T-helper 2 cell treated with Interferon-gamma antibody and Interleukin-4, amounts not matched to agents 5 μg/mL and 100 μg/mL, for 36 hours (primary cell): ENCODE data around the gene NACC2.
"Not testable (repeated sequence)": the region's sequence is repeated elsewhere in the genome, so short reads cannot be mapped to it uniquely, and the experiment has no call there.

Experiments used
- DNase-seq: peaks from one replicate; pipeline ENCODE4 v3.0.0; 2021; ENCODE audit warnings: low spot score
- H3K27ac Mint-ChIP-seq: one replicate; pipeline ENCODE4 v1.8.0; 2021; ENCODE audit warnings: mild to moderate bottlenecking, mixed read lengths
- H3K27me3 Mint-ChIP-seq: one replicate; pipeline ENCODE4 v1.8.0; 2021; ENCODE audit warnings: low read depth, mixed read lengths
- H3K36me3 Mint-ChIP-seq: one replicate; pipeline ENCODE4 v1.8.0; 2021; ENCODE audit warnings: low read depth, mixed read lengths
- H3K4me1 Mint-ChIP-seq: one replicate; pipeline ENCODE4 v1.8.0; 2021; ENCODE audit warnings: low read depth, mixed read lengths
- H3K4me3 Mint-ChIP-seq: one replicate; pipeline ENCODE4 v1.8.0; 2022; ENCODE audit warnings: mild to moderate bottlenecking, moderate library complexity, mixed read lengths
- H3K9me3 Mint-ChIP-seq: one replicate; pipeline ENCODE4 v1.8.0; 2021; ENCODE audit warnings: mixed read lengths

The NACC2 gene

DNA sequence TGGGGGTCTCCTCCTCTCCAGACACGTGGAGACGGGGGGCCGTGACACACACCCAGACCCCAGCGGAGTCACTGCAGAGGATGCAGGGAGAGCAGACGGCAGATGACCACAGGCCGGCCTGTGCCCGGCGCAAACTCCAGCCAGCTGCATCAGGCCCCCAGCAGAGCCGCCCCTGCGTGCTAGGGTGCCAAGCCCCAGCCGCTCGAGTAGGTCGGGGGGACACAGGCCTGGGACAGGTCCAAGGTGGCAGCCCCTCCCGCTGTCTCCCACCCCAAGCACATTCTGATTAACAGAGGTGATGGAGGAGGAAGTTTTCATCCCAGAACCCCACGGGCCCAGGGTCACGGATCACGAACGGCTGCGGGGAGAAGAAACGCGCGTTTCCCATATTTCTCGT, 14.4 kb downstream of the NACC2 start:
- Mint-ChIP-seq H3K27ac (no peak overlapping the region), H3K4me1 (no peaks in the 10 kb centered on the region), H3K27me3 (no peaks in the 10 kb centered on the region), H3K9me3 (no peaks in the 10 kb centered on the region), H3K4me3 (no peak overlapping the region), H3K36me3 (no peaks in the 10 kb centered on the region)
- DNase-seq = no peak

DNA sequence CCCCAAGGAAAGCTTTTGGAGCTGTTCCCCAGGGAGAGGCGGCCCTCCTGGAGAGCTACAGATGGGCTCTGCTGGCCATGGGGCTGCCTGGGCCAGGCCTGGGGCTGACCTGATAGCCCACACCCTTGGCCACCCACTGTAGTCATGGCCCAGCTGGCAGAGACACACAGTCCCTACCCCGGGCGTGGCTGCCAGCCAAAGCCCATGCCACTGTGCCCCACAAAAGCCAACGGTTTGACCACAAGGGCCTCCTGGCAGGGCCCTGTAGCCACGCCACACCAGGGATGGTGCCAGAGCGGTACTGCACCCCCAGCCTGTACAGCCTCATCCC, 15.2 kb downstream of the NACC2 start:
- H3K4me3 Mint-ChIP-seq = no peak overlapping the region
- no peak overlapping the region for H3K27ac Mint-ChIP-seq

DNA sequence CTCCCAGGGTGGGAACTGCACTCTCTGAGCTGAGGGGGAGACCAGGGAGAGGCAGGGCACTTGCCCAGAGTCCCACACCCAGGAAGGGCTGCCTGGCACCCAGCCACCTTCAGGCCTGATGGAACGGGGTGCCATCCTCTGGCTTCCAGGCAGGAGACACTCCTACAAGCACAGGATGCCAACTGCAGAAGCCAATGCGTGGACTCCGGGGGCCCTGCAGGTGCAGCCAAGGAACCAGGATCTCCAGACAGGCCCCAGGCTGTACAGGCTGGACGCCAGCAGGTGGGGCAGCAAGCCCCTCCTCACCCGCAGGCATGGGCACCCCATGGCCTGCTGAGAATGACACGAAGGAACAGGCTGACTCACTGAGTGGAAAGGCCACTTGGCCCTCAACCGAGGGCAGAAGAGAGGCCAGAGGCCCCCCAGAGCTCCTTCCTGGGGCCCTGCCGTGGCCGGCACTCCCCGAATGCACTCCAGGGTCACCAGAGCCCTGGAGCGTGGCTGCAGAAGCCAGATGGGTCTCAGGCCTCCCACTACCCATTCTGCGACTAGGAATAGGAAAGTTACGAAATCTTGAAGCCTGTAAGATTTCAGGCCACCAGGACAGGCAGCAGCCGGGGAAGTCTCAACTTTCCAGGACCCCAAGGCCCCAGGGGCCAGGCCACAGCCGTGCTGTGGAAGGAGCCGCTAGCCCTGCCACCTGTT, 15.7 kb downstream of the NACC2 start:
- Mint-ChIP-seq H3K4me3 (no peak overlapping the region), H3K36me3 (no peaks in the 10 kb centered on the region), H3K4me1 (no peaks in the 10 kb centered on the region), H3K27ac (no peak overlapping the region), H3K27me3 (no peaks in the 10 kb centered on the region), H3K9me3 (no peaks in the 10 kb centered on the region)
- DNase-seq = no peak

More for the DNA sequence above, 15.2 kb downstream of the NACC2 start:
- H3K4me1 Mint-ChIP-seq = no peaks in the 10 kb centered on the region
- no peaks in the 10 kb centered on the region for H3K9me3 Mint-ChIP-seq
- H3K36me3 Mint-ChIP-seq = no peaks in the 10 kb centered on the region
- DNase-seq = no peak
- H3K27me3 Mint-ChIP-seq = no peaks in the 10 kb centered on the region

DNA sequence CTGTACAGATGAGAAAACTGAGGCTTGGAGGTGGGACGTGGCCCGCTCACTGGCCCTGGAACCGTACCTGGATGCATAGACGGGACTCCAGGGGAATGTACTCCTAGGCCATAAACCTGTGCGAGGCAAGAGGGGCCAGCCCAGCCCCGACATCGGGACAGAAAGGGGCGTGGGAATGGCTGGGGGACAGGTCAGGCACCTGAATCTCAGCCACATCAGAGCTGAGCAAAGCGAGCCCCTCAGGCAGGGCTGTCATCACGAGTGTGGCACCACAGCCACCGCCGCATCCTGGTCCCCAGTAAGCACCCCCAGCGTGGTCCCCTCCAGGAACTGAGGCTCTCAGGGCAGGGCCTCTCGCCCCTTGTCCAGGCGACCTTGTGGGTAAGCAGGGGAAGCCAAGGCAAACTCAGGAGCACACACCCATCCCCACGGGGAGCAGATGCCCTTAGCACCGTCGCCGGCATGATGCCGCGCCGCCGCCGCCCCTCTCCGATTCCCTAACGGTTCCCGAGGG, 16.5 kb downstream of the NACC2 start:
- Mint-ChIP-seq H3K4me3 (no peak overlapping the region), H3K4me1 (no peaks in the 10 kb centered on the region), H3K27ac (no peak overlapping the region), H3K36me3 (no peaks in the 10 kb centered on the region), H3K27me3 (no peaks in the 10 kb centered on the region), H3K9me3 (no peaks in the 10 kb centered on the region)
- DNase-seq = no peak

DNA sequence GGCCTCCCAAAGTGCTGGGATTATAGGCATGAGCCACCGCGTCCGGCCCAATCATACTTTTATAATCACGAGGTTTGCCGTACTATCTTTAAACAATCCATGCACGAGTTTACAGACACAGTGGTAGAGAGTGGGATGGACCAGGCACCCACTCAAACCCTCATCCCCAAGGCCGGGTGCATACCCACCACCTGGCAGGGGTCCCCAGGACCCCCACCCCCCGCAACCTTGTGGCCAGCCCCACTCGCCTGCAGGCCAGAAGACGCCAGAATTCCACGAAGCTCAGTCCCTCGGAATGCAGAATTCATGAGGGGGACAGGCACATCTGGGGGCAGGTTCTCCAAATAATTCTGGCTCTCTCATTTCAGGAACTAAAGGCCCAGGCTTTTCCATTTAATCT, 17.1 kb downstream of the NACC2 start:
- Mint-ChIP-seq H3K9me3 (no peaks in the 10 kb centered on the region), H3K4me1 (no peaks in the 10 kb centered on the region), H3K4me3 (no peak overlapping the region), H3K36me3 (no peaks in the 10 kb centered on the region), H3K27me3 (no peaks in the 10 kb centered on the region), H3K27ac (no peak overlapping the region)
- no peak for DNase-seq

DNA sequence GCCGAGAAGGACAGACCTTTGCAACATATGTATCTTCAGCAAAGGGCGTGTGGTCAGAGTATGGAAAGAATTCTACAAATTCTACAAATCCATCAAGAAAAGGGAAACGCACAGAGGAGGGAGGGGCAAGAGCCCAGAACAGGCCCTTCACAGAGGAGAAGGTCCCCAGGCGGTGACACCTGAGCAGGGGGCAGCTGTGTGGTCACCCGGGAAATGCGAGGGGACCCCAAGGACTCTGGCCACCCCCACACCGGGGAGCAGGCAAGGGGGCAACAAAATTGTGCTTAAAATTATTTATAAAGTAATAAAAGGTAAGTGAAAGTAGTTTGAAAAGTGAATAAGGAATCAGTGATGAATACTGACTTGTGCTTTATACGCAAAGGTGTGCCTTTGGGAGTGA, 17.6 kb downstream of the NACC2 start:
- Mint-ChIP-seq H3K36me3 (no peaks in the 10 kb centered on the region), H3K4me1 (no peaks in the 10 kb centered on the region), H3K27me3 (no peaks in the 10 kb centered on the region), H3K4me3 (no peak overlapping the region), H3K27ac (no peak overlapping the region), H3K9me3 (no peaks in the 10 kb centered on the region)
- no peak for DNase-seq

DNA sequence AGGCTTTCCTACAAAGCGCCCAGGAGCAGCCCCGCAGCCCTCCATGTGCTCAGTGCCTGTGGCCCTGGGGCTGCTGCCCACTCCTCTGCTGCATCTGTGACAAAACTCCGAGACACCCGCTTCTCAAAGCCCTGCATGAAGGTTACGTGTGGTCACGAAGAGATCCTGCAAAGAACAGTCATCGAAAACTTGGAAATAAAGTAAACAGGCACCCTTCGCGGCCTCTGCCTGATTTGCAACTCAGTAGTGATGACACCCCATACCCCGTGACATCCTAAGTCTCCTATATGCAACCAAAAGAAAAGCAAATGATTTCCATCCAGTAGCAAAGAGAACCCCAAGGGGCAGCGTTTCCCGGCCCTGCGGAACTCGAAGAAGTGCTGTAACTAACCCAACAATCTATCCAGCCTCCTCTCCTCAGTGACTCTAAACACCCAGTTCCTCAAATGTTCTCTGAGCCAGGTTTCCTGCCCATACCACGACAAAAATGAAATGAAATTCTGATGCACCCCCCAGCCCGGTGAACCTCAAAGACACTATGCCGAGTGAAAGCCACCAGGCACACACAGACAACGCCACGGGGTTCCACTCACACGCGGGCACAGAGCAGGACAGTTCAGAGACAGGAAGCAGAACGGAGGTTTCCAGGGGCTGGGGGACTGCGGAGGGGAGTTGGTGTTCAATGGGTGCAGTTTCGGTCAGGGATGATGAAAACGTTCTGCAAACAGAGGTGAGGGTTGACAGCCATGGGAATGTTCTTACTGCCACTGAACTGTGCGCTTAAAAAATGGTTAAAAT, 19.0 kb downstream of the NACC2 start:
- Mint-ChIP-seq H3K36me3 (no peaks in the 10 kb centered on the region), H3K27me3 (no peaks in the 10 kb centered on the region), H3K9me3 (no peaks in the 10 kb centered on the region), H3K4me1 (no peaks in the 10 kb centered on the region), H3K4me3 (no peak overlapping the region), H3K27ac (no peak overlapping the region)
- DNase-seq = no peak

DNA sequence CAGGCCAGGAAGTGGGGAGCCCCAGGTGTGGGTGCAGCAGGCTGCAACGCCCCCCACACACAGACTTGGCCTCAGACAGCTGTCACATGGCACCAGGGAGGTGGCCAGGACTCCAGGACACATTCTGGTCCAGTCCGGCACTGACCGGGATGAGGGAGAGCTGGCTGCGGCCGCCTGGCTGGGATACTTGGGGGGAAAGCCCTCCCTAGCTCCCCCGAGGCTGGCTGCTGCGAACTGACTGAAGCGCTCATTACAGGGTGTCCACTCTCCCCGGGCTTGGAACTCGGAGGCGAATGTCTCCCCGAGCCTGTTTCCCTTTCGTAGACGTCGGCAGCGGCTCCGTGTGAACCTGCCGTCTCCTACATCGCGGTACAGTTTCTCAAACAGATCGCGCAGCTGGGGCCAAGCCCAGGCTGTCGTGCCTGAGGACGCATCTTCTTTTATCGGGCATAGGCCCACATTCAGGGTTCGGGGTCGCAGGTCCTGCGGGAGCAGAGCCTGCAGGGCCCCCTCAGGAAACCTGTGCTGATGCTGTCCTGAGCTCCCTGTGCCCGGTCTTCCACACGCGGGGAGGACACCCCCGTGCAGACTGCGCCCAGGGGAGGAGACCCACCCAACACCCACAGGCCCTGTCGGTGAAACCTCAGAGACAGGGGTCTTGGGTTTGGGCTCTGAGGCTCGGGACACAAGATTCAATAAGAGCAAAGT, 19.8 kb downstream of the NACC2 start:
- H3K27me3 Mint-ChIP-seq = no peaks in the 10 kb centered on the region
- no peaks in the 10 kb centered on the region for H3K36me3 Mint-ChIP-seq
- H3K27ac Mint-ChIP-seq = no peak overlapping the region
- H3K4me1 Mint-ChIP-seq = no peaks in the 10 kb centered on the region
- DNase-seq = no peak
- H3K4me3 Mint-ChIP-seq = no peak overlapping the region
- H3K9me3 Mint-ChIP-seq = no peaks in the 10 kb centered on the region

DNA sequence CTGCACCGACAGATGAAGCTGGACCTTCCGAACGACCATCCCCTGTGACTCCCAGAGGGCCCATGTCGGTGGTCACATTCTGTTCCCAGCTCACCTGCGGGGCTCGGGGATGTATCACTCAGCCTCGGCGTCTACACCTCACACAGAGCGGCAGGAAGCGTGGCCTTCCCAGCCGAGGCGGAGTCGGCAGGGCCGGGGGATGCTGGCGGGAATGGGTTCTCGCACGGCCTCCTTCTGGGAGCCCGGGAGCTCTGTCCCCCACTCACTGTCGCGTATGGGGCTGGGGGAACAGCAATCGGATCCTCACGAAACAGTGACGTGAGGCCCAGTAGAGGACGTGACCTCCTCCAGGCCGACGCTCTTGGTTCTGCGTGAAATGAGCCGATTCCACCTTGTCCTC, 20.4 kb downstream of the NACC2 start:
- Mint-ChIP-seq H3K9me3 (peaks cover 3% of the 10 kb centered on the region), H3K36me3 (no peaks in the 10 kb centered on the region), H3K27me3 (no peaks in the 10 kb centered on the region), H3K27ac (no peak overlapping the region), H3K4me1 (no peaks in the 10 kb centered on the region), H3K4me3 (no peak overlapping the region)
- DNase-seq = no peak

DNA sequence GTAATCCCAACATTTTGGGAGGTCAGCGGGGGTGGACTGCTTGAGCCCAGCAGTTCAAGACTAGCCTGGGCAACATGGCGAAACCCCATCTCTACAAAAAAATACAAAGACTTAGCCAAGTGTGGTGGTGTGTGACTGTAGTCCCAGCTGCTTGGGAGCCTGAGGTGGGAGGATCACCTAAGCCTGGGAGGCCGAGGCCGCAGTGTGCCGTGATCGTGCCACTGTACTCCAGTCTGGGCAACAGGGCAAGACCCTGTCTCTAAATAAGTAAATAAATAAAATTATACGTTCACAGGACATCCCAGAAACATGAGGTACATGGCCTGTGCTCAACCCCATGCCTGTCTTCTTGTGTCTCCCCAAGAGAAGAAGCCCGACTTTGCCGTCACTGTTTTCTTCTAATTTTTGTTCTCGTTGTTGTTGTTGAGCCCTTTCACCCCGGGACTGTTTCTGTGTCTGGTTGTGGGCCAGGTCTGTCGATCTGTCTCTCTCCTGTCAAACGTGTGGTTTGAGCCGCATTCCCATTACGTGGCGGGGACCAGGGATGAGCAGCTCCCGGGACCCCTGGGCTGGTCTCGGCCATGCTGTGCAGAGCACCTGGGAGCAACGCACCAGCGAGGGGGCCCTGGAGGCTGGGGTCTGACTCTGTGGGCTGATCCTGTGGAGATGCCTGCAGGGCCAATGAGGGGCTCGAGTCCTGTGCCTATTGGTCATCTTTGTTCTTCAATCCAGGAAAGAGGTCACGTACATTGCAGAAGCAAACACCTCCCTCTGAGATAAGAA, 32.2 kb downstream of the NACC2 start:
- H3K4me3 Mint-ChIP-seq = no peak overlapping the region
- H3K27ac Mint-ChIP-seq = no peak overlapping the region
- H3K9me3 Mint-ChIP-seq = no peaks in the 10 kb centered on the region
- DNase-seq = no peak
- H3K27me3 Mint-ChIP-seq = no peaks in the 10 kb centered on the region
- H3K36me3 Mint-ChIP-seq = no peaks in the 10 kb centered on the region
- H3K4me1 Mint-ChIP-seq = no peaks in the 10 kb centered on the region

DNA sequence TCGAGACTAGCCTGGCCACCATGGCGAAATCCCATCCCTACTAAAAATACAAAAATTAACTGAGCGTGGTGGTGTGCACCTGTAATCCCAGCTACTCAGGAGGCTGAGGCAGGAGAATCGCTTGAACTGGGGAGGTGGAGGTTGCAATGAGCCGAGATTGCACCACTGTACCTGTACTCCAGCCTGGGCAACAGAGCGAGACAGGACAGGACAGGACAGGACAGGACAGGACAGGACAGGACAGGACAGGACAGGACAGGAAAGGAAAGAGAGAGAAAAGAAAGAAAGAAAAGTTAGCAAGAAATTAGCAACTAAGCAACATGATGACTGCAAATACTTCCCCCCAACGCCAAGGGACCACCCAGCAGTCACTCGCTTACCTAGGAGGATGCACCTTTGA, 33.2 kb downstream of the NACC2 start:
- not testable (repeated sequence) for H3K4me1 Mint-ChIP-seq, H3K36me3 Mint-ChIP-seq, DNase-seq, H3K9me3 Mint-ChIP-seq, H3K4me3 Mint-ChIP-seq, H3K27ac Mint-ChIP-seq, H3K27me3 Mint-ChIP-seq

DNA sequence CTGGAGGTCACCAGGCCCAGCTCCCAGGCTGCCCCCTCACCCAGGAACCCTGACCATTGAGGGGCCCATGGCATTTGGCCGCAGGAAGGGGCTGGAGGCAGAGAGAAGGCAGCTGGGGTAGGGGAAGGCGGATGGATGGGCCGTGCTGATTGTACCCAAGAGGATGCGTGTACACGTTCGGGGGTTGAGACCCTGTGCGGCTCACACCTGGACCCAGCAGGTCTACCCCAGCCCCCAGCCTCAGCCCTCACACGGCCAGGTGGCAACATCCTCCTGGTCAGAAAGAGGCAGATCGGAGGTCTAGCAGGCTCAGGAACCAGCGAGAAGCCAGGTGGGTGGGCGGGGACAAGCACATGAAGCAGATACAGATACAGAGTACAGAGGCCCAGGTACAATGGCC, 33.7 kb downstream of the NACC2 start:
- Mint-ChIP-seq H3K4me1 (no peaks in the 10 kb centered on the region), H3K4me3 (no peak overlapping the region), H3K27ac (no peak overlapping the region), H3K36me3 (no peaks in the 10 kb centered on the region), H3K9me3 (no peaks in the 10 kb centered on the region), H3K27me3 (no peaks in the 10 kb centered on the region)
- no peak for DNase-seq

DNA sequence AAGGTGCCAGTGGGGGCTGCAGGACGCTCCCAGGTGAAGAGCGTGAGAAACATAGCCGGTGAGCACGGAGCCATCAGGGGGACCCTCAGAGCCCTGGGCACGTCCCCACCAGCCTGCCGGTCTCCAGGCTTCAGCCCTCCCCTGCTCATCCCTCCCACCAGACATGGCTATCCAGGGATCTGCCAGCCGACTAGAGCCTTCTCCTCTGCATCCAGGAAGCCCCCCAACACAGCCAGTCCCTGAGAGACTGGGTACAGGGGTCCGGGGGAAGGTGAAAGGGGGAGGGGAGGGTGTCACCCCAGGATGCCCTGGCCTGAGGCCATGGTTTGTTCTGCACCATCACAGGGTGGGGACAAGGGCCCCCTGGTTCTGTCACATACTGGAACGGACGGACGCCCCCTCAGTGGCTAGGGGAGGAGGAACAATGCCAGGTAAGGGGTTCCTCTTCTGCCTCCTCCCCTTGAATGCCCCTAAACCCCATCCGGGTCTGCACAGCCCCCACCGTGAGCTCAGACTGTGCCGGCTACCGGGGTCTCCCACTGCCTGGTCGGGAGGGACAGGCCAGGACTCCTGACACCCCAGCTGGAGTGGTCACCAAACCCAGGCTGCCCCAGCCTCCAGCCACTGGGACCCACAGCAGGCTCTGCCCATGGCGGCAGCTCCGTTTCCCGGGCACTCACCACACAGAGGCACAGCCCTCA, 34.3 kb downstream of the NACC2 start:
- Mint-ChIP-seq H3K36me3 (no peaks in the 10 kb centered on the region), H3K27ac (no peak overlapping the region), H3K4me1 (no peaks in the 10 kb centered on the region), H3K9me3 (no peaks in the 10 kb centered on the region), H3K27me3 (no peaks in the 10 kb centered on the region), H3K4me3 (no peak overlapping the region)
- no peak for DNase-seq
